HEK293 (cell line): Measurements from ENCODE around the gene ALG3.

Experiments used
- AEBP2 ChIP-seq: fragments of 450-650 bp; formaldehyde crosslinking; IDR thresholded peaks from 2 replicates; pipeline ENCODE4 v1.5.1; 2016; ENCODE audit warnings: missing biosample characterization, missing genetic modification characterization, borderline replicate concordance
- BCL11A ChIP-seq: fragments of 450-650 bp; formaldehyde crosslinking; IDR thresholded peaks from 2 replicates; pipeline ENCODE4 v1.5.1; 2016; ENCODE audit warnings: low read depth, missing biosample characterization, missing genetic modification characterization
- GLI2 ChIP-seq: fragments of 450-650 bp; formaldehyde crosslinking; IDR thresholded peaks from 2 replicates; pipeline ENCODE4; 2017; ENCODE audit warnings: missing biosample characterization, missing genetic modification characterization, low read depth, borderline replicate concordance
- KLF7 ChIP-seq: fragments of 450-650 bp; formaldehyde crosslinking; IDR thresholded peaks from 2 replicates; pipeline ENCODE4 v1.5.1; 2016; ENCODE audit warnings: missing biosample characterization, missing genetic modification characterization, borderline replicate concordance
- REPIN1 ChIP-seq: fragments of 450-650 bp; formaldehyde crosslinking; IDR thresholded peaks from 2 replicates; pipeline ENCODE4 v1.5.1; 2017; ENCODE audit warnings: missing biosample characterization, missing genetic modification characterization, low read depth
- YY1 ChIP-seq: fragments of 450-650 bp; formaldehyde crosslinking; IDR thresholded peaks from 2 replicates; pipeline ENCODE4 v1.5.1; 2018; ENCODE audit warnings: missing biosample characterization, missing genetic modification characterization
- ZBTB21 ChIP-seq: fragments of 450-650 bp; formaldehyde crosslinking; IDR thresholded peaks from 2 replicates; pipeline ENCODE4 v1.5.1; 2017; ENCODE audit warnings: missing biosample characterization, missing genetic modification characterization
- ZBTB26 ChIP-seq: fragments of 450-650 bp; formaldehyde crosslinking; optimal IDR thresholded peaks from 2 replicates; pipeline ENCODE3; 2016; ENCODE audit warnings: missing biosample characterization, mild to moderate bottlenecking, missing genetic modification characterization
- ZBTB48 ChIP-seq: fragments of 450-650 bp; formaldehyde crosslinking; IDR thresholded peaks from 2 replicates; pipeline ENCODE4 v1.5.1; 2016; ENCODE audit warnings: missing biosample characterization, missing genetic modification characterization
- ZEB2 ChIP-seq: fragments of 450-650 bp; formaldehyde crosslinking; IDR thresholded peaks from 2 replicates; pipeline ENCODE4 v1.5.1; 2016; ENCODE audit warnings: missing biosample characterization, missing genetic modification characterization
- ZFHX2 ChIP-seq: fragments of 450-650 bp; formaldehyde crosslinking; conservative IDR thresholded peaks from 2 replicates; pipeline ENCODE4 v1.5.1; 2016; ENCODE audit warnings: missing biosample characterization, missing genetic modification characterization
- ZFP69B ChIP-seq: fragments of 450-650 bp; formaldehyde crosslinking; IDR thresholded peaks from 2 replicates; pipeline ENCODE4 v1.5.1; 2016; ENCODE audit warnings: missing biosample characterization, missing genetic modification characterization
- ZNF174 ChIP-seq: fragments of 450-650 bp; formaldehyde crosslinking; IDR thresholded peaks from 2 replicates; pipeline ENCODE4 v1.5.0; 2017; ENCODE audit warnings: missing biosample characterization, mild to moderate bottlenecking, missing genetic modification characterization
- ZNF24 ChIP-seq: fragments of 450-650 bp; formaldehyde crosslinking; IDR thresholded peaks from 2 replicates; pipeline ENCODE4 v1.5.1; 2016; ENCODE audit warnings: missing biosample characterization, missing genetic modification characterization
- ZNF292 ChIP-seq: fragments of 450-650 bp; formaldehyde crosslinking; IDR thresholded peaks from 2 replicates; pipeline ENCODE4 v1.5.1; 2016; ENCODE audit warnings: low read depth, missing biosample characterization, missing genetic modification characterization, borderline replicate concordance
- ZNF362 ChIP-seq: fragments of 450-650 bp; formaldehyde crosslinking; IDR thresholded peaks from 2 replicates; pipeline ENCODE4 v1.5.1; 2016; ENCODE audit warnings: missing biosample characterization, missing genetic modification characterization
- ZNF366 ChIP-seq: fragments of 450-650 bp; formaldehyde crosslinking; conservative IDR thresholded peaks from 2 replicates; pipeline ENCODE4 v1.5.1; 2016; ENCODE audit warnings: missing biosample characterization, missing genetic modification characterization
- ZNF37A ChIP-seq: fragments of 450-650 bp; IDR thresholded peaks from 2 replicates; pipeline ENCODE4 v1.5.1; 2018; ENCODE audit warnings: missing biosample characterization, missing genetic modification characterization
- ZNF391 ChIP-seq: fragments of 450-650 bp; formaldehyde crosslinking; IDR thresholded peaks from 2 replicates; pipeline ENCODE4 v1.5.1; 2016; ENCODE audit warnings: low read depth, missing biosample characterization, missing genetic modification characterization, borderline replicate concordance
- ZNF518A ChIP-seq: fragments of 450-650 bp; formaldehyde crosslinking; conservative IDR thresholded peaks from 2 replicates; pipeline ENCODE4 v1.5.1; 2016; ENCODE audit warnings: low read depth, missing biosample characterization, missing genetic modification characterization
- ZNF521 ChIP-seq: fragments of 450-650 bp; formaldehyde crosslinking; IDR thresholded peaks from 2 replicates; pipeline ENCODE4 v1.5.1; 2017; ENCODE audit warnings: missing biosample characterization, mild to moderate bottlenecking, missing genetic modification characterization
- ZNF544 ChIP-seq: fragments of 450-650 bp; formaldehyde crosslinking; IDR thresholded peaks from 2 replicates; pipeline ENCODE4 v1.5.0; 2017; ENCODE audit warnings: missing biosample characterization, missing genetic modification characterization
- ZNF596 ChIP-seq: fragments of 450-650 bp; IDR thresholded peaks from 2 replicates; pipeline ENCODE4 v1.5.0; 2018; ENCODE audit warnings: missing biosample characterization, mild to moderate bottlenecking, missing genetic modification characterization, moderate library complexity
- ZNF629 ChIP-seq: fragments of 450-650 bp; formaldehyde crosslinking; IDR thresholded peaks from 2 replicates; pipeline ENCODE4 v1.5.1; 2017; ENCODE audit warnings: missing biosample characterization, missing genetic modification characterization
- ZNF639 ChIP-seq: fragments of 450-650 bp; formaldehyde crosslinking; IDR thresholded peaks from 2 replicates; pipeline ENCODE4 v1.5.1; 2016; ENCODE audit warnings: missing biosample characterization, missing genetic modification characterization
- ZNF701 ChIP-seq: fragments of 450-650 bp; formaldehyde crosslinking; IDR thresholded peaks from 2 replicates; pipeline ENCODE4 v1.5.1; 2016; ENCODE audit warnings: missing biosample characterization, missing genetic modification characterization
- ZNF777 ChIP-seq: fragments of 450-650 bp; formaldehyde crosslinking; IDR thresholded peaks from 2 replicates; pipeline ENCODE4 v1.5.1; 2017; ENCODE audit warnings: missing biosample characterization, missing genetic modification characterization, borderline replicate concordance
- ZNF792 ChIP-seq: fragments of 450-650 bp; formaldehyde crosslinking; IDR thresholded peaks from 2 replicates; pipeline ENCODE4 v1.5.1; 2016; ENCODE audit warnings: missing biosample characterization, missing genetic modification characterization
- ZSCAN23 ChIP-seq: fragments of 450-650 bp; formaldehyde crosslinking; IDR thresholded peaks from 2 replicates; pipeline ENCODE4 v1.5.1; 2016; ENCODE audit warnings: missing biosample characterization, missing genetic modification characterization
- ZSCAN30 ChIP-seq: fragments of 450-650 bp; IDR thresholded peaks from 2 replicates; pipeline ENCODE4 v1.5.1; 2018; ENCODE audit warnings: missing biosample characterization, mild to moderate bottlenecking, missing genetic modification characterization, moderate library complexity
- ZXDB ChIP-seq: fragments of 450-650 bp; formaldehyde crosslinking; IDR thresholded peaks from 2 replicates; pipeline ENCODE4 v1.5.1; 2016; ENCODE audit warnings: missing biosample characterization, missing genetic modification characterization

The ALG3 gene

GRCh38 chr3:184249412-184250166 is 827 bp upstream of the ALG3 start, which contains the start of gene EEF1AKMT4 (continued):
- TF ChIP-seq AEBP2: no peak
- TF ChIP-seq ZNF701 (tag by site-specific recombination): no peak
- TF ChIP-seq ZBTB48 (tag by site-specific recombination): peak; percentile 29; the same call in 1 of the 2 replicates
- TF ChIP-seq KLF7 (tag by site-specific recombination): no peak
- no peak for TF ChIP-seq ZNF596
- no peak for TF ChIP-seq ZFP69B (tag by site-specific recombination)
- TF ChIP-seq ZNF544 (tag by site-specific recombination): no peak
- TF ChIP-seq ZNF174: no peak
- TF ChIP-seq GLI2 (tag by site-specific recombination): no peak
- no peak for TF ChIP-seq ZNF292 (tag by site-specific recombination)
- 0 out of 2 replicates have a peak, but pooled peaks have one; percentile 47 for TF ChIP-seq BCL11A (tag by site-specific recombination)
- TF ChIP-seq ZNF521 (tag by site-specific recombination): no peak
- TF ChIP-seq ZEB2 (tag by site-specific recombination): peak; percentile 99
- TF ChIP-seq ZNF777 (tag by site-specific recombination): no peak
- TF ChIP-seq YY1 (tag by site-specific recombination): no peak
- TF ChIP-seq ZNF639 (tag by site-specific recombination): no peak
- no peak for TF ChIP-seq ZBTB21
- no peak for TF ChIP-seq ZNF518A
- TF ChIP-seq ZBTB26: peak; percentile 67
- TF ChIP-seq ZFHX2: no peak
- peak; percentile 9; the same call in 1 of the 2 replicates for TF ChIP-seq ZNF629
- TF ChIP-seq ZSCAN23: no peak
- TF ChIP-seq ZNF24 (tag by site-specific recombination): no peak
- no peak for TF ChIP-seq ZNF362 (tag by site-specific recombination)
- TF ChIP-seq REPIN1 (tag by site-specific recombination): no peak
- TF ChIP-seq ZNF37A (tag by site-specific recombination): no peak
- TF ChIP-seq ZNF792 (tag by site-specific recombination): no peak
- TF ChIP-seq ZNF391: no peak
- no peak for TF ChIP-seq ZSCAN30 (tag by site-specific recombination)
- no peak for TF ChIP-seq ZNF366 (tag by site-specific recombination)
- peak; percentile 93 for TF ChIP-seq ZXDB (tag by site-specific recombination)
